Measurements from ENCODE around the gene CLCA4. TPM values are rescaled to one million over a fixed set of nuclear protein-coding genes. Genes with fewer than 3 reads are reported as not detected.

The CLCA4 gene
- total and polyA plus RNA-seq, 2 of the 4 experiments (the other 2 are of a cell fraction) = not detected

DNA sequence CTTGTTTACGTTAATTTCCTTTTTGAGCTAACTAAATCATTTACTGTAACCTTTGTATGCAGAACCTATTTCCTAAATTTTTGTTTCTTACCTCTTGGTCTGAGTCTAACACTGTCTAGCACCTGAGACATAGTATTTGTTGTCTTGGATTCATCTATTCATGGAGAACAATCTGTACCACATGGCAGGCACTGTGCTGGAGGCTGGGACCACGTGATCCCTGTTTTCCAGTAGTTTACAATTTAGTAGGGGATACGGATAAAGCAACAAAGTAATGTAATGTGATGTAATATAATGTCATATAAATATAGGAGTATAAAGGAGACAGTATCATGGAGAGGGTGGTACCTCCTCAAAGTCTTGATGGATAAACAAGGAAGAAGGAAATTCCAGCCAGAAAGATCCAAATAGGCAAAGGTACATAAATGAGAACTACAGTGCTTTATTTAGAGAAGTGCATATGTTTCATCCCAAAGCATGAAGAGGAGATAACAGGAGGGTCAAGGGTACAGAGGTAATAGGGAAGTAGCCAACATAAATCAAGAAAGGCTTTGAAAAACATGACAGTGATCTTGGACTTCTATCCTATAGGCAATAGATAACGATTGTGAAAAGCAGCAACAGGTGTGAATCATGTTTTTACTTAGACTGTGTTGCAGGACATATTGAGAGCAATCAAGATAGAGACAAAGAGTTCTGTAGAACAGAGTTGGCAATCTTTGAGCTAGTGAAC lies 25.9 kb upstream of the CLCA4 start:
- Histone ChIP-seq H3K9me1 (ENCODE audit: insufficient read depth, low read length) (no peaks in the 10 kb centered on the region), H2AK5ac (ENCODE audit: low read depth, low read length) (no peak overlapping the region), H3K4me3 (ENCODE audit: insufficient read depth, low read depth, low read length) (no peak overlapping the region), H2BK120ac (ENCODE audit: low read depth, low read length) (no peak overlapping the region), H4K91ac (ENCODE audit: insufficient read depth, low read depth, low read length) (no peak overlapping the region), H4K20me1 (ENCODE audit: insufficient read depth, low read length) (no peaks in the 10 kb centered on the region), H3K18ac (ENCODE audit: low read depth, low read length) (no peak overlapping the region), H3K27ac (ENCODE audit: insufficient read depth, low read length) (no peak overlapping the region), H2BK5ac (ENCODE audit: low read depth, low read length, poor library complexity, severe bottlenecking) (no peak overlapping the region), H3K9ac (ENCODE audit: low read depth, low read length) (no peak overlapping the region), H2BK15ac (ENCODE audit: low read depth, low read length) (no peak overlapping the region), H3K14ac (replicated peaks; ENCODE audit: low read depth, low read length) (no peak overlapping the region), H4K5ac (ENCODE audit: low read depth, low read length) (no peak overlapping the region), H3K36me3 (ENCODE audit: control insufficient read depth, insufficient read depth, low read length) (no peaks in the 10 kb centered on the region), H3K4me2 (ENCODE audit: low read depth, low read length) (no peak overlapping the region), H3K4ac (ENCODE audit: low read depth, low read length) (no peak overlapping the region), H3K4me1 (ENCODE audit: control insufficient read depth, insufficient read depth, low read length) (no peaks in the 10 kb centered on the region), H3K23ac (ENCODE audit: low read depth, low read length) (no peak overlapping the region), H3K27me3 (ENCODE audit: control insufficient read depth, insufficient read depth, low read length) (no peaks in the 10 kb centered on the region), H2BK20ac (ENCODE audit: low read depth, low read length) (no peak overlapping the region), H2AK9ac (replicated peaks; ENCODE audit: low read depth, low read length, poor library complexity) (no peak overlapping the region), H3K79me1 (ENCODE audit: low read depth in 1 of 2, low read length in 2 of 2) (no peaks in the 10 kb centered on the region), H4K8ac (ENCODE audit: low read depth in 2 of 2, low read length in 2 of 2) (no peak overlapping the region), H2AFZ (replicated peaks; ENCODE audit: low read length, poor library complexity) (no peak overlapping the region), H3K56ac (ENCODE audit: extremely low read depth, insufficient read depth, low read length) (no peak overlapping the region), H3K9me3 (ENCODE audit: control insufficient read depth, insufficient read depth, low read length) (no peaks in the 10 kb centered on the region)
- ATAC-seq (ENCODE audit: low read depth) = no peak
- no peak for DNase-seq
- TF ChIP-seq FOS (IDR thresholded peaks at IDR 0.05; ENCODE audit: low read depth, low read length) = no peak
- no peak for TF ChIP-seq ELK1 (IDR thresholded peaks at IDR 0.05; ENCODE audit: borderline replicate concordance, low read depth, low read length)
- no peak for TF ChIP-seq CTCF (conservative IDR thresholded peaks at IDR 0.05; ENCODE audit: low read depth, low read length)
- TF ChIP-seq NFE2L2 (IDR thresholded peaks at IDR 0.05; ENCODE audit: low read depth, low read length) = no peak
- no peak for TF ChIP-seq MAZ (IDR thresholded peaks at IDR 0.05; ENCODE audit: borderline replicate concordance, low read depth, low read length)
- no peak for TF ChIP-seq CHD1 (IDR thresholded peaks at IDR 0.05; ENCODE audit: low read depth, low read length)
- no peak for TF ChIP-seq RFX5 (IDR thresholded peaks at IDR 0.05; ENCODE audit: low read depth, low read length)
- TF ChIP-seq RAD21 (IDR thresholded peaks at IDR 0.05; ENCODE audit: low read length) = no peak
- no peak for TF ChIP-seq POLR2A (IDR thresholded peaks at IDR 0.05; ENCODE audit: low read depth, low read length)
- TF ChIP-seq CEBPB (IDR thresholded peaks at IDR 0.05; ENCODE audit: low read depth, low read length) = no peak
- TF ChIP-seq MXI1 (IDR thresholded peaks at IDR 0.05; ENCODE audit: borderline replicate concordance, low read depth, low read length) = no peak
- POLR2A ChIA-PET (ENCODE audit: unreplicated experiment) = no interaction called here
- no TSS peak for BruUV-seq (replicated peaks)
- WGBS, 2 experiments (ENCODE audit: extremely low coverage in 2 of 2, insufficient read length in 1 of 2) = 67% methylated on average over 1 of the region's 4 CpGs; no CpG with 5 or more reads in 1 of the 2 experiments
- in situ Hi-C loops (cut with MboI; ENCODE audit: low sequenced_read_pairs) = no loop called here
- dilution Hi-C loops (cut with HindIII; ENCODE audit: low sequenced_read_pairs, unreplicated experiment) = no loop called here
- intact Hi-C loops (cut with micrococcal nuclease) = no loop called here
- CTCF ChIA-PET = no interaction called here
